Measurements from ENCODE around the gene HDHD3.

DNA sequence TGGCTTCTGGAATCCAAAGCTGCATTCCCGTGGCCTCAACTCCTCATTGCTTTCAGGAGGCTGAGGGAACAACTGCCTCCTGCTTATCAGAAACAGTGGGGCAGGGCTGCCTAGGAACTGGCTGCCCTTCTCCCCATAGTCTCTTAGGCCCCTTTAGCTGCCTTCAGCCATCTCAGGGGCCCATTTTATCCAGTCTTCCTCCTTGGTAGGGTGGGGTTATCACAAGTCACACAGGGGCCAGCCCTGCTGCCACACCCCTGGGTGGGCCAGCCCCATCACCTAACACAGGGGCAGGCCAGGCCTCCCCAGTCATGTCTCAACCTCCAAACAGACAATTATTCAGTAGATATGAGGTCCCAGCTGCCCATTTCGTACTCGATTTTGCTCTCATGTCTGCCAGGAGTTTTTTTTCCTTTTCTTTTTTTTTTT, 20.4 kb upstream of the HDHD3 start:
- TF ChIP-seq, protein P1, sequence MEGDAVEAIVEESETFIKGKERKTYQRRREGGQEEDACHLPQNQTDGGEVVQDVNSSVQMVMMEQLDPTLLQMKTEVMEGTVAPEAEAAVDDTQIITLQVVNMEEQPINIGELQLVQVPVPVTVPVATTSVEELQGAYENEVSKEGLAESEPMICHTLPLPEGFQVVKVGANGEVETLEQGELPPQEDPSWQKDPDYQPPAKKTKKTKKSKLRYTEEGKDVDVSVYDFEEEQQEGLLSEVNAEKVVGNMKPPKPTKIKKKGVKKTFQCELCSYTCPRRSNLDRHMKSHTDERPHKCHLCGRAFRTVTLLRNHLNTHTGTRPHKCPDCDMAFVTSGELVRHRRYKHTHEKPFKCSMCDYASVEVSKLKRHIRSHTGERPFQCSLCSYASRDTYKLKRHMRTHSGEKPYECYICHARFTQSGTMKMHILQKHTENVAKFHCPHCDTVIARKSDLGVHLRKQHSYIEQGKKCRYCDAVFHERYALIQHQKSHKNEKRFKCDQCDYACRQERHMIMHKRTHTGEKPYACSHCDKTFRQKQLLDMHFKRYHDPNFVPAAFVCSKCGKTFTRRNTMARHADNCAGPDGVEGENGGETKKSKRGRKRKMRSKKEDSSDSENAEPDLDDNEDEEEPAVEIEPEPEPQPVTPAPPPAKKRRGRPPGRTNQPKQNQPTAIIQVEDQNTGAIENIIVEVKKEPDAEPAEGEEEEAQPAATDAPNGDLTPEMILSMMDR (conservative IDR thresholded peaks at IDR 0.05 in 1 of 2, IDR thresholded peaks at IDR 0.05 in 1 of 2; ENCODE audit: extremely low read depth in 1 of 2, insufficient read depth in 1 of 2, low read depth in 1 of 2, low read length in 2 of 2), result no peak
- TF ChIP-seq EZH2 (IDR thresholded peaks at IDR 0.05; ENCODE audit: borderline replicate concordance, low read length), result no peak

Data from mammary epithelial cell (primary cell).